WI38 (cell line): Measurements from ENCODE around the gene TMEM158.

ENCODE experiments used
- H3K4me3 ChIP-seq: 2 replicates; pipeline ENCODE4 v1.5.1; 2011; ENCODE audit warnings: low read depth, mild to moderate bottlenecking, control low read depth, low read length
- TF ChIP-seq, protein P1 (sequence below): IDR thresholded peaks from 2 replicates; pipeline ENCODE4 v1.5.1; 2012; ENCODE audit warnings: low read depth, mild to moderate bottlenecking, control low read depth, low read length

The TMEM158 gene

DNA sequence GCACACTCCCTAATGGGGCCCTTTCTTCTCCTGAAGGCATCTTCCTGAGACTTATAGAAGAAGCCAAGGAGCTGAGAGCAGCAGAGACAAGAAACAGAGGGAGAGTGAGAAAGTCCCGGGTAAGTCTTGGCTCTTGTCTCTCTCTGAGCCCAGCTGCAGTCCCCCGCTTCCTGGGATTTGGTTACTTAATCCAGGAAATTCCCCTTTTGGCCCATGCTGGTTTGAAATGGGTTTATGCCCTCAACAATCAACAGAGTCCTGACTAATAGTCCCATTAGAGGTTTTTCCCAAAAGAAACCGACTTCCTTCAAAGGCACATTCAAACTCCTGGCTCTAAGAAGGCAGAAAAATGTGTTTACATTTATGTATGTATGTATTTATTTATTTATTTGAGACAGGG is 22.0 kb downstream of the TMEM158 start:
- TF ChIP-seq, protein P1, sequence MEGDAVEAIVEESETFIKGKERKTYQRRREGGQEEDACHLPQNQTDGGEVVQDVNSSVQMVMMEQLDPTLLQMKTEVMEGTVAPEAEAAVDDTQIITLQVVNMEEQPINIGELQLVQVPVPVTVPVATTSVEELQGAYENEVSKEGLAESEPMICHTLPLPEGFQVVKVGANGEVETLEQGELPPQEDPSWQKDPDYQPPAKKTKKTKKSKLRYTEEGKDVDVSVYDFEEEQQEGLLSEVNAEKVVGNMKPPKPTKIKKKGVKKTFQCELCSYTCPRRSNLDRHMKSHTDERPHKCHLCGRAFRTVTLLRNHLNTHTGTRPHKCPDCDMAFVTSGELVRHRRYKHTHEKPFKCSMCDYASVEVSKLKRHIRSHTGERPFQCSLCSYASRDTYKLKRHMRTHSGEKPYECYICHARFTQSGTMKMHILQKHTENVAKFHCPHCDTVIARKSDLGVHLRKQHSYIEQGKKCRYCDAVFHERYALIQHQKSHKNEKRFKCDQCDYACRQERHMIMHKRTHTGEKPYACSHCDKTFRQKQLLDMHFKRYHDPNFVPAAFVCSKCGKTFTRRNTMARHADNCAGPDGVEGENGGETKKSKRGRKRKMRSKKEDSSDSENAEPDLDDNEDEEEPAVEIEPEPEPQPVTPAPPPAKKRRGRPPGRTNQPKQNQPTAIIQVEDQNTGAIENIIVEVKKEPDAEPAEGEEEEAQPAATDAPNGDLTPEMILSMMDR, result no peak
- H3K4me3 ChIP-seq, result no peak overlapping the region

DNA sequence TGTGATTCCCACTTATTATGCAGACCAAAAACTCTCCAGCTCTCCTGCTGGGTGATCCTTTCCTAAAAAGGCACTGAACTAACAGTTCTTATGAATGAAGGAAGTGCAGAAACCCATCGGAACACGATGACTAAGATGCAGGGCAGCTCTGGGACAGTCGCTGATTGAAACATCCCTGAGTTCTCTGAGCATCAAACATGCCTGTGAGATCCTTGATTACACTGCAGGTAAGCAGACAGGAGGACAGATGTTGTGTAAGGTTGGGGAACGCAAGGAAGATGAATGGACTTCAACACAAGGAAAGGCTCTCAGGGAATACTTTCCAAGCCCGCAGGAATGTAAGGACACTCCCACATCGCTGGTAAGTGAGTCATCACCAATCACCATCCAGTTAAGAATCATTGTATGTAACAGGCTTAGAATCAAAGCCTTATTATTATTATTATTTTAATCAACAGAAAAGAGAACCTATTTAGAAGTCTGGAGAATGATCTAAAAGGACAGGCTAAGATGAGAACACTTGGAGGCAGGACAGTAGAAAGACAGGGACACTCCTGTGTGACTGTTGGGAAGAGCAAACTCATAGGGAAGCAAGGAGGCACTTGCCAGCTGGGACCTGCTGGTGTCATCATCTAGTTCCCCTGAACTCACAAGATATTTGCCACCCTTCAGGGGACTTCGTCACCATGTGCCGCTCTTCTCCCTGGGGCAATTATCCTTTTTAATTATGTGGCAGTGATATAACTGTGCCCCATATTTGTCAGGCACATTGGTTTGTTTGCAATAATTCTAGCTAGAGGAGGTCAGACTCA is 26.0 kb downstream of the TMEM158 start:
- no peak overlapping the region for H3K4me3 ChIP-seq
- TF ChIP-seq, protein P1, result no peak

GRCh38 chr3:45198264-45199260 is 27.5 kb downstream of the TMEM158 start:
- TF ChIP-seq, protein P1, result no peak
- H3K4me3 ChIP-seq, result no peak overlapping the region

GRCh38 chr3:45194791-45195190 is 31.3 kb downstream of the TMEM158 start:
- TF ChIP-seq, protein P1, result no peak
- H3K4me3 ChIP-seq, result no peak overlapping the region

DNA sequence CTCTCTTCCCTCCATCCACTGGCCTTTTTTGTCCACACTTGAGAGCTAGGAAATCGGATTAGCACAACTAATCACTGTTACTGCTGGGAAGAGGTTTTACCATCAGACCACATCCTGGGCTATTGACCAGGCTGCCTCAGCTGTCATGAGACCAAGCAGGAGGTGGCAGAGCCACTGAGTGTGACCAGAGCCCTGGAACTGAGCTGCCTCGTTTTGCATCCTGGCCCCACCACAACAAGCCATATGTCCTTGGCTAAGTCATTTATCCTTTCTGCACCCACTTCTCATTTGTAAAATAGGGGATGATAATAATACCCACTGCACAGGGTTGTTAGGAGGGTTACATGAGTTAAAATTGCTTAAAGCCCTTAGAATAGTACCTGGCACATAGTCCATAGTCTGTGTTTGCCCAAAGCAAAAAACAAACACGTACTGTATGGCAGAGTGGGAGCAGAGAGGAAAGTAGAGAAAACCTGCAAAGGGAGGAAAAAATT is 34.1 kb downstream of the TMEM158 start:
- TF ChIP-seq, protein P1, result no peak
- no peak overlapping the region for H3K4me3 ChIP-seq

DNA sequence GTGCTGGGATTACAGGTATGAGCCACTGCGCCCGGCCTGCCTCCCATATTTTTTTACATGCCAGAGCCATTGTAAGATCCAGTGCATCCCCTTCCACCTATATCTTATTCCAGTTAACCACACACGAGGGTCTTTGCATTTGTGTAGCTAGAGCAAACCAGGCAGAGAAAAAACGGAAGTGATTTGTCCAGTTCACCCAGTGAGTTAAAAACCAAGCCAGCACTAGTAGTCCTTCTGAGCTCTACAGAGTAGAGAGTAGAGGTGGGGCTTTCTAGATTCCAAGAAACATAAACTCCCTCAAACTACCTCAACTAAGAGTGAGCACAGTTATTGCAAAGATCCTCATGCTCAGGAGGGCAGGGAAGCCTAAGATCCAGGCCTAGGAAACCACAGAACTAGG is 34.7 kb downstream of the TMEM158 start:
- no peak overlapping the region for H3K4me3 ChIP-seq
- TF ChIP-seq, protein P1, result no peak
